ENCODE data around the gene BRS3. TPM values are rescaled to one million over a fixed set of nuclear protein-coding genes. Genes with fewer than 3 reads are reported as not detected.

BRS3 gene
- total and polyA plus RNA-seq, 12 donors = not detected

DNA sequence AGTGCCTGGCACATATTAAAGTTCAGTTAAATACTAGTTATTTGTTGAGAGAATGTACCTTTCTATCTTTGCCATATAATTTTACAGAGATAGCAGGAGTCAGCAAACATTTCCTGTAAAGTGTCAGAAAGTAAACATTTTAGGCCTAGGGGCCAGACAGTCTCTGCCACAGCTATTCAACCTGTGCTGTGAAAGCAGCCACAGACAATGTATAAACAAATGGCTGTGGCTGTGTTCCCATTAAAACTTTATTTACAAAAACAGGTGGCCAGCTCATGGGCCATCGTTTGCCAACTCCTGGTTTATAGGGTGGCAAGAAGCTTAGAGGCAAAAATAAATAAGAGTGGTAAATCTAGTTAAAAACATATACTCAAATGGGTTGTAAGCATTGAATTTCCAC is 34.0 kb upstream of the BRS3 start:
- no peaks in the 10 kb centered on the region for H3K9me3 ChIP-seq (replicated peaks in 1 of 3)
- no peaks in the 10 kb centered on the region for H3K36me3 ChIP-seq (replicated peaks in 1 of 2)
- intact Hi-C loops (cut with DNase I) = no loop called here
- 35 to 71% (median 56%) methylated on average over 1 of the region's 1 CpG for WGBS, 4 donors
- H3K27ac ChIP-seq = no peak overlapping the region
- no peak for DNase-seq
- H3K4me1 ChIP-seq (replicated peaks in 1 of 2) = no peaks in the 10 kb centered on the region
- H3K27me3 ChIP-seq = no peaks in the 10 kb centered on the region
- TF ChIP-seq, protein P1, sequence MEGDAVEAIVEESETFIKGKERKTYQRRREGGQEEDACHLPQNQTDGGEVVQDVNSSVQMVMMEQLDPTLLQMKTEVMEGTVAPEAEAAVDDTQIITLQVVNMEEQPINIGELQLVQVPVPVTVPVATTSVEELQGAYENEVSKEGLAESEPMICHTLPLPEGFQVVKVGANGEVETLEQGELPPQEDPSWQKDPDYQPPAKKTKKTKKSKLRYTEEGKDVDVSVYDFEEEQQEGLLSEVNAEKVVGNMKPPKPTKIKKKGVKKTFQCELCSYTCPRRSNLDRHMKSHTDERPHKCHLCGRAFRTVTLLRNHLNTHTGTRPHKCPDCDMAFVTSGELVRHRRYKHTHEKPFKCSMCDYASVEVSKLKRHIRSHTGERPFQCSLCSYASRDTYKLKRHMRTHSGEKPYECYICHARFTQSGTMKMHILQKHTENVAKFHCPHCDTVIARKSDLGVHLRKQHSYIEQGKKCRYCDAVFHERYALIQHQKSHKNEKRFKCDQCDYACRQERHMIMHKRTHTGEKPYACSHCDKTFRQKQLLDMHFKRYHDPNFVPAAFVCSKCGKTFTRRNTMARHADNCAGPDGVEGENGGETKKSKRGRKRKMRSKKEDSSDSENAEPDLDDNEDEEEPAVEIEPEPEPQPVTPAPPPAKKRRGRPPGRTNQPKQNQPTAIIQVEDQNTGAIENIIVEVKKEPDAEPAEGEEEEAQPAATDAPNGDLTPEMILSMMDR (IDR thresholded peaks at IDR 0.05) = no peak
- TF ChIP-seq POLR2A (IDR thresholded peaks at IDR 0.05) = no peak
- H3K4me3 ChIP-seq = no peak overlapping the region

DNA sequence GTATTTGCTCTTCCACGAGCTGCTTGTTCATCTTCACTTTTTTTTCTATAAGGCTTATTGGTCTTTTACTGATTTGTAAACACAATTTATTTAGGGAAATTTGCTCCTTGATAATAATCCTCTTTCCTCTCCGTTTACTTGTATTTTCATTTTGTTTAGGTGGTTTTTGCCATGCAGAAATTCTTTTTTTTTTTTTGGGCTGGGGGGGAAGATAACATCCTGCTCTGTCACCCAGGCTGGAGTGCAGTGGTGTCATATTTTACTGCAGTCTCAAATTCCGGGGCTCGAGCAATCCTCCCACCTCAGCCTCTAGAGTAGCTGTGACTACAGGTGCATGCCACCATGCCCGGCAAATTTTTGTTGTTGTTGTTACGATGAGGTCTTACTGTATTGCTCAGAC is 31.6 kb upstream of the BRS3 start:
- TF ChIP-seq, protein P1 (IDR thresholded peaks at IDR 0.05) = no peak
- no peak for TF ChIP-seq POLR2A (IDR thresholded peaks at IDR 0.05)
- H3K9me3 ChIP-seq (replicated peaks in 1 of 3) = no peaks in the 10 kb centered on the region
- no peaks in the 10 kb centered on the region for H3K4me1 ChIP-seq (replicated peaks in 1 of 2)
- no peak overlapping the region for H3K27ac ChIP-seq
- no peak overlapping the region for H3K4me3 ChIP-seq
- 61 to 72% (median 70%) methylated on average over 5 to 6 of the region's 6 CpGs for WGBS, 4 donors
- DNase-seq = no peak
- no peaks in the 10 kb centered on the region for H3K36me3 ChIP-seq (replicated peaks in 1 of 2)
- intact Hi-C loops (cut with DNase I) = no loop called here
- no peaks in the 10 kb centered on the region for H3K27me3 ChIP-seq

DNA sequence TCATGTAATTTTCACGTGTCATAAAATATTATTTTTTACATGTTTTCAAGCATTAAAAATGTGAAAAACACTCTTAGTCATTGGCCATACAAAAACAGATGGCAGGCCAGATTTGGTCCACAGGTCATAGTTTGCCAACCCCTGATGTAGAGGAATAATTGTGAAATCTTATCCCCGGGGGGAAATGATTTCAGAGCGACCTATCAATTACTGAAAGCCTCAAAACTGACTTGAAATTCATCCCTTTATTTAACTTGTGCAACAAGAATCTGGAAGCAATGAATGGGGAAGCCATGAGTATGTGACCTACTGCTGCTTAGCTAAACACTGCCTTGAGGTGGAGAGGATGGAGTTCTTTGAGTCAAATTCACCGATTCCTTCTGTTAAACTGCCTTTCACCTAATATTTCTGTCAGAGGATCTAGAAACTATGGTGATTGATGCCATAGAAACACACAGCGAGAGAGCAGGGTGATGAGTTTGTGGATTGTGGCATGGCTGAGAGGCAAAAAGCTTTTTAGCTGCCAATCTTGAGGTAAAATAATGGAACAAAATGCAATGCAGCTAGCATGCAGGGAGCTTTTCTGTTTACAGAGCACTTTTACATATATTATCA is 30.3 kb upstream of the BRS3 start:
- DNase-seq = no peak
- Histone ChIP-seq H3K27me3 (no peaks in the 10 kb centered on the region), H3K36me3 (replicated peaks in 1 of 2) (no peaks in the 10 kb centered on the region), H3K27ac (no peak overlapping the region), H3K4me1 (replicated peaks in 1 of 2) (no peaks in the 10 kb centered on the region), H3K9me3 (replicated peaks in 1 of 3) (no peaks in the 10 kb centered on the region), H3K4me3 (no peak overlapping the region)
- 40 to 66% (median 49%) methylated on average over 4 to 5 of the region's 5 CpGs for WGBS, 4 donors
- TF ChIP-seq POLR2A (IDR thresholded peaks at IDR 0.05) = no peak
- TF ChIP-seq, protein P1 (IDR thresholded peaks at IDR 0.05) = no peak
- intact Hi-C loops (cut with DNase I) = no loop called here

DNA sequence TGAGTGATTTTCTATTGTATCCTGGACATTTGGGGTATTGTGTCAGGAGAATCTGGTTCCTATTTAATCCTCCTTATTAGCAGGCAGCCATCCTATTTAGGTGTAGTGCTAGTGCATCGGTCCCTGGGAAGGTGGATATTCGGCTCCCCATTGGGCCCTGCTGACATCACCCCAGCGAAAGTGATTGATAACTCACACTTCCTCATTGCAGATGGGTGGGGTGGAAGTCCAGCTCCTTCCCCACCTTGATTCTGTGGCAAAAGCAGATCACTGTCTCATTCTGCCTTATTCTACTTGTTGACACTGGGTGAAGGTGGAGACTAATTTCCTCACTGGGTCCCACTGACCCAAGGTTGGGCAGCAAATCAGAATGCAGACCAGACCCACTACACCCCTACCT is 23.2 kb upstream of the BRS3 start:
- H3K27ac ChIP-seq = no peak overlapping the region
- H3K4me3 ChIP-seq = no peak overlapping the region
- WGBS, 4 donors = 68 to 90% (median 73%) methylated on average over 2 to 3 of the region's 3 CpGs
- intact Hi-C loops (cut with DNase I) = no loop called here
- no peaks in the 10 kb centered on the region for H3K4me1 ChIP-seq (replicated peaks in 1 of 2)
- no peaks in the 10 kb centered on the region for H3K27me3 ChIP-seq
- DNase-seq = no peak
- H3K9me3 ChIP-seq (replicated peaks in 1 of 3) = no peaks in the 10 kb centered on the region
- no peaks in the 10 kb centered on the region for H3K36me3 ChIP-seq (replicated peaks in 1 of 2)
- TF ChIP-seq, protein P1 (IDR thresholded peaks at IDR 0.05) = no peak
- no peak for TF ChIP-seq POLR2A (IDR thresholded peaks at IDR 0.05)

All from adrenal gland (tissue), 12 donors.